ENCODE measurements around the gene RASAL1. TPM values are rescaled to one million over a fixed set of nuclear protein-coding genes. Genes with fewer than 3 reads are reported as not detected.

Gene RASAL1
- polyA plus RNA-seq, 1 donor = 0.08 TPM

- no peak for DNase-seq
Observed at GRCh38 chr12:113095405-113095804, 40.2 kb downstream of the RASAL1 start.

GRCh38 chr12:113094738-113095137, 40.8 kb downstream of the RASAL1 start:
- DNase-seq = no peak

GRCh38 chr12:113093409-113094101, 42.0 kb downstream of the RASAL1 start:
- no peak for DNase-seq

GRCh38 chr12:113092607-113093408, 42.8 kb downstream of the RASAL1 start:
- peak; percentile 59 for DNase-seq

- no peak for DNase-seq
Observed at GRCh38 chr12:113091506-113091905, 44.1 kb downstream of the RASAL1 start.

- no peak for DNase-seq
Observed at GRCh38 chr12:113090740-113091139, 44.8 kb downstream of the RASAL1 start.

GRCh38 chr12:113089839-113090238, 45.7 kb downstream of the RASAL1 start:
- no peak for DNase-seq

GRCh38 chr12:113088971-113089756, 46.4 kb downstream of the RASAL1 start:
- DNase-seq = no peak

GRCh38 chr12:113088037-113088436, 47.5 kb downstream of the RASAL1 start:
- no peak for DNase-seq

- DNase-seq = no peak
Observed at GRCh38 chr12:113087193-113087592, 48.4 kb downstream of the RASAL1 start.

GRCh38 chr12:113086249-113087164, 49.1 kb downstream of the RASAL1 start:
- no peak for DNase-seq

- DNase-seq = peak; percentile 49
Observed at GRCh38 chr12:113083863-113084435, 51.6 kb downstream of the RASAL1 start.

- no peak for DNase-seq
Observed at GRCh38 chr12:113082486-113083148, 52.9 kb downstream of the RASAL1 start.

- no peak for DNase-seq
Observed at GRCh38 chr12:113081873-113082272, 53.7 kb downstream of the RASAL1 start.

- no peak for DNase-seq
Observed at GRCh38 chr12:113077859-113078255, 57.7 kb downstream of the RASAL1 start.

- no peak for DNase-seq
Observed at GRCh38 chr12:113077057-113077858, 58.3 kb downstream of the RASAL1 start.

- DNase-seq = no peak
Observed at GRCh38 chr12:113075137-113075683, 60.4 kb downstream of the RASAL1 start.

- DNase-seq = no peak
Observed at GRCh38 chr12:113073586-113073985, 62.0 kb downstream of the RASAL1 start.

GRCh38 chr12:113072136-113072535, 63.4 kb downstream of the RASAL1 start:
- no peak for DNase-seq
